Measurements from ENCODE around the gene RAET1G.

- TF ChIP-seq CTCF (IDR thresholded peaks at IDR 0.05; ENCODE audit: borderline replicate concordance, extremely low read depth, low read length, poor library complexity, severe bottlenecking) (peak; percentile 30), EZH2 (IDR thresholded peaks at IDR 0.05; ENCODE audit: borderline replicate concordance, low read depth, low read length, severe bottlenecking) (no peak)
Measured at GRCh38 chr6:149897855-149898744, 24.8 kb downstream of the RAET1G start, which contains the start of gene RAET1E.

All from DND-41 (cell line).